HG02885 (cell line): ENCODE data around the gene VTCN1.
"Not testable (repeated sequence)": the region's sequence is repeated elsewhere in the genome, so short reads cannot be mapped to it uniquely, and the experiment has no call there.

Source experiments
- ATAC-seq: cut with Tn5 transposase; IDR thresholded peaks from one replicate; pipeline ENCODE4 v1.9.1; 2021; ENCODE audit warnings: mild to moderate bottlenecking; ENCODE audit not compliant: unreplicated experiment, poor library complexity

The VTCN1 gene

GRCh38 chr1:117106478-117106877 is 104.2 kb downstream of the VTCN1 start:
- no peak for ATAC-seq

DNA sequence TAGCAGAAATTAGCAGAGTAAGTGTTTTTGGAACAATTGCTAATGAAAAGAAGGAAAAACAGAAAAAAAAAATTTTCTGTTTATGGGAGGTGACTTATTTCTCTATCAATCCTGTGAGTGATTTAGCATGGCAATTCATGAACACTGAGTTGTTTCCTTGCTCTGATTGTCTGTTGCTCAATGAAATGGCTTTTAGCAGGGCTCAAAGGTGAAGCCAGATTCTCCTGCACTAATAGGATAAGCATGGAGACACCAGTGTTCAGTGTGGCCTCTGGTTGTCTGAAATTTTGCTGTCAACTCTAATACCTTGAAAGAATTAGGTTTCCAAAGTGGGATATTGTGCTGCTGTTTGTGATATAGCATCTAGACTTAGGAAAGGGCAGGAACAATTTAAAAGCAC is 105.0 kb downstream of the VTCN1 start:
- ATAC-seq = no peak

GRCh38 chr1:117104986-117105385 is 105.7 kb downstream of the VTCN1 start:
- no peak for ATAC-seq

DNA sequence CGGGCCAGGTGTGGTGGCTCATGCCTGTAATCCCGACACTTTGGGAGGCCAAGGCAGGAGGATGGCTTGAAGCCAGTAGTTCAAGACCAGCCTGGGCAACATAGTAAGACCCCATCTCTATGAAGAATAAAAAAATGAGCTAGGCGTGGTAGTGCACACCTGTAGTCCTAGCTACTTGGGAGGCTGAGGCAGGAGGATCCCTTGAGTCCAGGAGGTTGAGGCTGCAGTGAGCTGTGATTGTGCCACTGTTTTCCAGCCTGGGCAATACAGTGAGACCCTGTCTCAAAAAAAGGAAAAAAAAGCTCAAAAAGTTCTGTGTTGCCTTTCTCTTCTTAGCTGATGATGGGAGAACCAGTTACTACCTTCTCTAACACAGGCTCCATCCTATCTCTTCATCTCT is 108.9 kb downstream of the VTCN1 start:
- not testable (repeated sequence) for ATAC-seq

DNA sequence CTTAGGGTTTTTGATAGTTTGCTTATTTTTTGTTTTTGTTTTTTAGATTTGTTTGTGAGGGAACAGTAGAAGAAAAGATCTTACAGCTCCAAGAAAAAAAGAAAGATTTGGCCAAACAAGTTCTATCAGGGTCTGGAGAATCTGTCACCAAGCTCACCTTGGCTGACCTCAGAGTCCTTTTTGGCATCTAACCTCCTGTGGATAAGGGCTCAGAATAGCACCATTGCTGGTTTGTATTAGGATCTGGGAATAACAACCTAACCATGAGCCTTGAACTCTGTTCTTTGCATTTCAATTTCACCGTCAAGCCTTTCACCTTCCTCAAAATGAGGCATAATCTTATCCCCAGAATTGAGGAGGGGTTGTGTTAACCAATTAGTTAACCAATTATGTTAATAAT is 109.4 kb downstream of the VTCN1 start:
- no peak for ATAC-seq

DNA sequence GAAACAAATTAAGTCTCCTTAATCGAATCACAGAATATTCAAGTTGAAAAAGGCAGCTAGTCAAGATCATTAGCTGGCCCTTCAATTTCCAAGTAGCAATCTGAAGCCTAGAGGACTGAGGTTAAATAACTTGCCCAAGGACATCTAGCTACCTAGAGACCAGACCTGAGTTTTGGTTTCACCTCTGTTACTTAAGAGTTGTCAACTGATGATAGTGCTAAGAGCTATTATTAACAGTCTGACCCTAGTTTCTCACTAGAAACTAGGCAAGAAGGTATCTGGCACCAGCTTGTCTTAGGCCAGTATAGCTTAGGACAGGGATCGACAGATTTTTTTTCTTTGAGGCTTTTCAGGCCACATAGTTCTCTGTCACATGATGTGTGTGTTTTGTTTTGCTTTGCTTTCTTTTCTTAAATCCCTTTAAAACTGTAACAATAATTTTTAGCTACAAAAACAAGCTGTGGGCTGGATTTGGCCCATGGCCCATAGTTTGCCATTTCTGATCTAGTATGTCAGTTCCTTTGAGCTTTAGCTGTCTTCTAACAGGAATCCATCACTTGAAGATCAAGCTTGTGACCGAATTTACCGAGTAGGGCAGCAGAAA is 112.3 kb downstream of the VTCN1 start:
- ATAC-seq = no peak

- ATAC-seq = no peak
Observed at GRCh38 chr1:117097443-117097842, 113.3 kb downstream of the VTCN1 start.

DNA sequence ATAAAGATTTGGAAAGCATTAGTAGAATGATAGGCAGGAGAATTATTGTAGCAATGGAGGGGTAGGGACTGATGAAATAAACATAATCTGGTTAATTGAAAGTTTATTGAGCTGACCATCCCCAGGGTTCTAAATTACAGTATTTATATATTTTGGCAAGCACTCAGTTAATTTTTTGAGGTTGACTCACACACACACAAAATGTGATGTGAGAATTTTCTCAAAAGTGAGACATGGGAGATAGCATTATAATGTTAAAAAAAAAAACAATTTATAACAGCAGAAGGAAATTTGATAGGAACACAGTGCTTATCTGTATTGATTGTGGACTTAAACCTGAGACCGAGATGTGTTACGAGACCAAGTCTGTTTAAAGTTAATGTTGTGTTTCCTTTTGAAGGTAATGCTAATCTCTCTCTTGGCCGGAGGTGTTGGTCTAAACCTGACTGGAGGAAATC is 113.7 kb downstream of the VTCN1 start:
- ATAC-seq = no peak

- no peak for ATAC-seq
Observed at GRCh38 chr1:117094841-117095604, 115.7 kb downstream of the VTCN1 start.

- ATAC-seq = peak; percentile 73
Observed at GRCh38 chr1:117093870-117094621, 116.7 kb downstream of the VTCN1 start.
